NCI-H446 (cell line): Measurements from ENCODE around the gene RBM38.
"Not testable (repeated sequence)": the region's sequence is repeated elsewhere in the genome, so short reads cannot be mapped to it uniquely, and the experiment has no call there.

ENCODE experiments used
- DNase-seq, 2 experiments: peaks; one replicate each; lab custom pipeline; 2025; lab: John Stamatoyannopoulos, UW

The RBM38 gene

GRCh38 chr20:57417830-57418780 is 26.9 kb downstream of the RBM38 start:
- DNase-seq = no peak

- not testable (repeated sequence) for DNase-seq
Observed at GRCh38 chr20:57419479-57419878, 28.3 kb downstream of the RBM38 start.

- no peak for DNase-seq
Observed at GRCh38 chr20:57420571-57421252, 29.5 kb downstream of the RBM38 start.

DNA sequence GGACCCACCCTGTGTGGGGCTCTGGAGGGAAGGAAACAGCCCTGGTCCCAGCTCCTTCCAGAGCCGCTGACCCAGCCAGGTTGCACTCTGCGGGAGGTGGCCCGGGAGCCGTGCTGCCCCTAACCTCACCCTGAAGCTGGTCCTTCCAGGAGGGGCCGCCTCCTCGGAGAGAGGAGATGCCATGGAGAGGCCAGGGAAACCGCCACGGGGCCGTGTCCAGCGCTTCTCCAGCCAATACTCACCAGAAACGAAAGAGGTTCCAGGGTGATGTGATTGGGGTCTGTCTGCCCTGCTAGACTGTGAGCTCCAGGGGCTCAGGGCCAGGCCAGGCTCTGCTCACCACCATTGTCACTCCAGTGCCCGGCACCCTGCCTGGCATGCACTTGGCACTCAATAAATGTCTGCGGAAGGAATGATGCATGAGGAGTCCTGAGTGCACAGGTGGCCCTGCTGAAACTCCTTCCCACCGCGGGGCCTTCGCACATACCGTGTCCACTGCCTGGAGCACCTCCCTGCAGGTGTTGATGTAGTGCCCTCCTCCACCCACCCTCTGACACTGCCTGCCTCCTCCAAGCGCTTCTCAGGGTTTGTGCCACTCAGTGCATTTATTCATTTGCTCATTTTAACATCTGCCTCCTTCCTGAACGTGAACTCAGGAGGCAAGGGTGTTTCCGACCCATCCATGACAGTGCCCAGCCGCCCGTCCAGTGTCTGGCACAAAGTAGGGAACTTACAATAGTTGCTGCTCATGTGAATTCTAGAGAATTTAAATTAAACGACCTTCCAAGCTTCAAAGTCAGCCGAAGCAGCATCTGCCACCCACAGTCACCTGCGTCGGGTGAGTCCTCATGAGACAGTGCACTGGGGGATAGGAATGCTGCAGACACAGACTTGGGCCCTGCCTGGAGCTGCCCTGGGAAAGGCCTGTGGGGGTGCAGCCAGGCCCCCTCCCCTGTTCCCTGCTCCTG is 30.3 kb downstream of the RBM38 start:
- DNase-seq = no peak

DNA sequence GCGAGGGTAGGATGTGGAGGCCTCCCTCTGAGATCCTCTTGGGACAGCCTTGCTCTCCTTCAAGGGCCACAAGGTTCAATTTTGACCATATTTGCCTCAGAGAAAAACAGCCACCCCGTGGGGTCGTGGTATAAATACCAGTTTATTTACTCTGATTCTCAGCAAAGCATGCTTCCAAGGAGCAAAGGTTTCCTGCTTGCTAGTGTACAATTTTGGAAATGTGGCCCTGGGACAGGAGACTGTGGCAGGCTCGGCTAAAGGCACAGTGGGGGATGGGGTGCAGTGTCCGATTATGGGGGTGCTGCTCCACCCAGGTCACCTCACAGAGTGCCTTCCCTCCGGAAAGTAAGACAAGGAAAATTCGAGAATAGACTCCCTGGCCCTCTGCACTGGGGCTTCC is 31.1 kb downstream of the RBM38 start:
- DNase-seq = no peak

DNA sequence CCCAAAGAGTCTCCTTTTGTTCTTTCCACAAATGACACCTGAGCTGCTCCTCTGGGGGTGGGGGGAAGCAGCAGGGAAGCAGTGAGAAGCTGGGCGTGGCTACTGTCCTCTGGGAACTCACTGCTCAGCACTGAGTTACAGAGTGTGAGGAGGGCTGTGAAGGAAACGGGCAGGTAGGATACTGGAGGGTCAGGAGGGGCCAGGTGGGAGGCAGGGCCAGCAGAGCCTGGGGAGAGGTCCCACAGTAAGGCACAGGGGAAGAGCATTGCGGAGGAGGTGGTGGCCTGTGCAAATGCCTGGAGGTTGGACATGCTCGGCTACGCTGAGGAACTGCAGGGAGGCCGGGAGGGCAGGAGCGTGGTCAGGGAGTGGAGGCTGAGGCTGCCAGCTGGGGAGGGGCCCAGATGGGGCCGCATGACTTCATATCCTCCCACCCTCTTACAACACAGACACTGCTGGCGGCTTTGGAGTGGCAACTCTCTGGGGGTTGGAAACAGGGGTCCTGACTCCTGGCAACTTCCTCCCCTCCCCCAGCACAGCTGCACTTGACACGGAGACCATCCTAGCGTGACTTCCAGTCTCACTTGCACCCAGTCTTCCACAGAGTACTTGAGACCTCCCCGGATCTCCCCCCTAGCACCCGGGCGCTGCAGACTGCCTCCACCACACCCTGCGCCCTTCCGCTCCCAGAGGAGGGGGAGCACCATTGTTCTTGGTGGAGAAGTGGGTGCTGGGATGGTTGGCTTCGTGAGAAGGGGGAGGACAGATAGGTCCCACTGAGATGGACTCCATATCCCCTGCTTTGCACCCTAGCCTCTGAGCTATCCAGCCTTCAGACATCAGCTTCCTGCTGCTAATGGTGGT is 34.2 kb downstream of the RBM38 start:
- no peak for DNase-seq

GRCh38 chr20:57426271-57426689 is 35.1 kb downstream of the RBM38 start:
- no peak for DNase-seq

GRCh38 chr20:57426831-57427230 is 35.6 kb downstream of the RBM38 start:
- no peak for DNase-seq

- no peak for DNase-seq
Observed at GRCh38 chr20:57428324-57429158, 37.3 kb downstream of the RBM38 start.

DNA sequence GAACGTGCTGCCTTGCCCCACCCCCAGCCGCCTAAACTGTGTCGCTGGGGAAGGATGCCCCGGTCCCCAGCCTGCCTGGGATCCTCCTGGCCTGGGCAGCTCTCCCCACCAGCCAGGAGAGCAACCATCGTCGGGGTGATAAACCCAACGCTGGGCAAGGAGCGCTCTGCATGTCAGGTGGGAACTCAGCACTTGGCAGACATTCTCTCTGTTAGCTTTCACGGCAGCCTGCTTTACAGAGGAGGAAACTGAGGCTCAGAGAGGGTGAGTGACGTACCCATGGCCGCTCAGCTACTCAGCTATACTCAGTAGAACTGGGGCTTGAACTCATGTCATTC is 37.9 kb downstream of the RBM38 start:
- DNase-seq = no peak

GRCh38 chr20:57429580-57430200 is 38.5 kb downstream of the RBM38 start:
- no peak for DNase-seq

- not testable (repeated sequence) for DNase-seq
Observed at GRCh38 chr20:57430201-57430596, 39.0 kb downstream of the RBM38 start.

- DNase-seq = no peak
Observed at GRCh38 chr20:57431539-57431835, 40.3 kb downstream of the RBM38 start.

- DNase-seq = no peak
Observed at GRCh38 chr20:57432480-57432861, 41.3 kb downstream of the RBM38 start.

DNA sequence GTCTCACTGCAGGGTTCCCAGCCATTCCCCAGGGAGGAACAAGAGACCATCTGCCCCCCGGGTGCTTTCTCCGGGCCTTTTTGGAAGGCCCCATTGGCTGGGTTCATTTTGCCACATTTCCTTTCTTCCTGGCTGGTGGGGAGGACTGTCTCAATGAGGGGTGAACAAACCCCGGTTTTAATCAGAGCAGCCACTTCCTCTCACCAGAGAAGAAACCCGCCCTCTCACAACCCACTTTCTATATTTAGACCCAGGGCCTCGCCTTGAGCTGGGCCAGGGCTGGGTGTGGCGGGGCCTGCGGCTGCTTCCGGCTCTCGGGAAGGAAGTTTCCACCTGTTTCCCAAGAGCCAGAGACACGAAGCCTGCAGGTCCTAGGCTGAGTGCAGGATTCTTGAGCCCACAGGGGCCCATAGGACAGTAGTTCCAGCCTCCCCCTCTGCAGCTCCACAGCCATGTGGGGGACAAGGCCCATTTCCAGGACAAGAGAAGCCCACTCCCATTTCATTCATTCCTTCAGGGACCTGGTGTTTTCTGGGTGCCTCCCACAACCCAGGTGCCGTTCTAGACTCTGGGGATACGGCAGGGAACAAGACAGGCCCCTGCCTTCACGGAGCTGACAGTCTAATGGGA is 41.8 kb downstream of the RBM38 start:
- no peak for DNase-seq

- DNase-seq = no peak
Observed at GRCh38 chr20:57433657-57434389, 42.6 kb downstream of the RBM38 start.

DNA sequence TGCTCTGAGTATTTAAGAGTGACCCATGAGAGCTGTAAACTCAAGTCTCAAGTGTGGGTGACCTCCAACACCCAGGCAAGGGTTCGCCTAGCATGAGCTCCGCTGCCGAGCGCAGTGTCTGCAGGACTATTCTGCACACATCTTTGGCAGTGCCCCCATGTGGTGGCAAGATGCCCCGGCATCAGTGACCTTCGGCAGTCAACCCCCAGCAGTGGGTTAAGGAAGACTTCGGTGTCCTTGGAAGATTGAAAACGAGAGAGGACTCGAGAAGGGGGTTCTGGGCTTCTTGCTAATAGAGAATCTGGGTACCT is 43.1 kb downstream of the RBM38 start:
- no peak for DNase-seq

DNA sequence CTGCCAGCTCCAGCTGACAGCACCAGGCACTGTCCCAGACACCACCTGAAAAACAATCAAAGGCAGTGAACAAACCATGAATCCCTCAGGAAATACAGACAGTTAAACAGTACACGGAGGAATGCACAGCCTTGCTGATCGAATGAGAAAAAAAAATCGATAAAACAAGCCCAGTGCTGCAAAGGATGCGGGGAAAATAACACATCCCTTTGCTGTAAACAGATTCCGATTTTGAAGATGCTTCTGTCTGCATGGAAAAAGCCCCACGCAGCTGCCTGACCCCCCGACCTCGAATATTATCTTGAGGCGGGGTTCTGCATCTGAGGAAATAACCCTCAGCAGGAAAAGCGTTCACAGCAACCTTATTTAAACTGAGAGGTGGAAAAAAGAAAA is 43.9 kb downstream of the RBM38 start:
- no peak for DNase-seq
